ENCODE measurements around the gene GP1BB.

- TF ChIP-seq CTCF (conservative IDR thresholded peaks at IDR 0.05; ENCODE audit: low read length) (no peak), EZH2phosphoT487 (IDR thresholded peaks at IDR 0.05; ENCODE audit: borderline replicate concordance) (no peak)
Observed at GRCh38 chr22:19722982-19723231, 432 bp upstream of the GP1BB start.
